Measurements from ENCODE around the gene ZNF415. TPM values are rescaled to one million over a fixed set of nuclear protein-coding genes. Genes with fewer than 3 reads are reported as not detected.

Gene ZNF415
- 11.8 and 15.7 TPM in 2 replicates for total RNA-seq
- 7.2 and 9.9 TPM in 2 replicates for polyA plus RNA-seq
- 4.2 and 5.9 TPM in 2 replicates for polyA plus RNA-seq (2012)
- polyA minus RNA-seq (ENCODE audit: low replicate concordance): 0.44 and 3.2 TPM in 2 replicates

DNA sequence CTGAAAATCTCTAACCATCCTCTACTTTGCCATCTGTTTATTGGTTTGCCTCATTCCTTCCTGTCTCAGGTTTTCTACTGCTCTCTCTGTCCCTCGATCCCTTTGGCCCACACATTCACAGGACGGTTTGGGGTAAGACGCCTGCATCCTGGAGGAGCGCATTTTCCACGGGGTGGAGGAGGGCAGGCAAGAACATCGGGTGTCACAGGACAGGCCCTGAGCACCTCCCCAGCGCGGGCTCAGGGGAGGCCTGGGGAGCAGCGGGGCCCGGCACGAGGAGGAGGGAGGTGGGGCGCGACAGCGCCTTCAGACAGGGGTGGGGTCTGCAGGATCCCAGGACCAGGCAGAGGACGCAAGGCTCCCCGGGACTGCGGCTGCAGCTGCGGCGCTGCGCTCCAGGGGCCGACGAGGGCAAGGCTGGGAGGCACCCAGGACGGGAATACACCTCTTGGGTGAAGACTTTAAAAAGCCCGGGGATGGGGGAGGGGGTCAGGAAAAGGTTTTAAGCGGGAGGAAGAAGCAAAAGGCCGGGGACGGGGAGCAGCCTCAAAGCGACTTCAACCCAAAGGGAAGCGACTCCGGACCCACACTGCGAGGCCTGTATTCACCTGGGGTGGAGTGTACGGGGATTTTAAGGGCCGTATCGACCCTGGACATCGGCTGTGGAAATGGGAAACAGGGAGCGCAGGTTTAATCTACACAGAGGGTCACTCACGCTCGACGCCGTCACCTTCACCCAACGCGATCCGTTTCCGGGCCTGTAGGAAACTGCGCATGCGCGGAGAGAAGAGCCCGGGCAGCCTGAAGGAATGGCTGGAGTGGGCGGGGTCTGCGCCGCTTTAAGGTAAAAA lies at the start of gene ZNF415:
TSS of gene ZNF415 (minus strand) at position 770 of the 851 bp plus-strand sequence. CDS start 10,234 bp downstream, outside the sequence.
- no peak for TF ChIP-seq EZH2 (IDR thresholded peaks at IDR 0.05; ENCODE audit: low read length, missing control alignments)
- TF ChIP-seq, protein P1, sequence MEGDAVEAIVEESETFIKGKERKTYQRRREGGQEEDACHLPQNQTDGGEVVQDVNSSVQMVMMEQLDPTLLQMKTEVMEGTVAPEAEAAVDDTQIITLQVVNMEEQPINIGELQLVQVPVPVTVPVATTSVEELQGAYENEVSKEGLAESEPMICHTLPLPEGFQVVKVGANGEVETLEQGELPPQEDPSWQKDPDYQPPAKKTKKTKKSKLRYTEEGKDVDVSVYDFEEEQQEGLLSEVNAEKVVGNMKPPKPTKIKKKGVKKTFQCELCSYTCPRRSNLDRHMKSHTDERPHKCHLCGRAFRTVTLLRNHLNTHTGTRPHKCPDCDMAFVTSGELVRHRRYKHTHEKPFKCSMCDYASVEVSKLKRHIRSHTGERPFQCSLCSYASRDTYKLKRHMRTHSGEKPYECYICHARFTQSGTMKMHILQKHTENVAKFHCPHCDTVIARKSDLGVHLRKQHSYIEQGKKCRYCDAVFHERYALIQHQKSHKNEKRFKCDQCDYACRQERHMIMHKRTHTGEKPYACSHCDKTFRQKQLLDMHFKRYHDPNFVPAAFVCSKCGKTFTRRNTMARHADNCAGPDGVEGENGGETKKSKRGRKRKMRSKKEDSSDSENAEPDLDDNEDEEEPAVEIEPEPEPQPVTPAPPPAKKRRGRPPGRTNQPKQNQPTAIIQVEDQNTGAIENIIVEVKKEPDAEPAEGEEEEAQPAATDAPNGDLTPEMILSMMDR (conservative IDR thresholded peaks at IDR 0.05 in 1 of 2, IDR thresholded peaks at IDR 0.05 in 1 of 2; ENCODE audit: low read depth in 1 of 2, low read length in 2 of 2): no peak
- peak within 1 kb of the TSS; percentile 3 for H3K9ac ChIP-seq (ENCODE audit: insufficient read depth, low read length)

DNA sequence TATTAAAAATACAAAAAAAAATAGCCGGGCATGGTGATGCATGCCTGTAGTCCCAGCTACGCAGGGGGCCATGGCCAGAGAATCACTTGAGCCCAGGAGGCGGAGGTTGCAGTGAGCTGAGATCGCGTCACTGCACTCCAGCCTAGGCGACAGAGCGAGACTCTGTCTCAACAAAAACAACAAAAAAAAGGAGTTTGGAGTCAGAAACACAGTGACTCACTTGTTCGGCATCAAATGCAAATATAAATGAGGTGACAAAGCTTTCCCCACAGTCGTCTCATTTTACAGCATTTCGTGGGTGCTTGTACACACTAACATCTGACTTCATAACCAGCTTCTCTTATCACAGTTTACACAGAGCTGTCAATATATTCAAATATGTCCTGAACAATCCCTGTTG lies 49.5 kb upstream of the ZNF415 start:
- no peak overlapping the region for H3K27ac ChIP-seq (ENCODE audit: insufficient read depth, low read length)

More for the DNA sequence above, at the start of gene ZNF415:
- no peaks in the 10 kb centered on the region for H4K20me1 ChIP-seq (ENCODE audit: control insufficient read depth, extremely low read depth, insufficient read depth, low read length)
- H3K4me1 ChIP-seq (ENCODE audit: control insufficient read depth, extremely low read depth, insufficient read depth, low read length): no peaks in the 10 kb centered on the region
- peak; percentile 69 to 81 for DNase-seq (ENCODE audit: low read depth in 2 of 2)
- H2AFZ ChIP-seq (ENCODE audit: low read length): peak within 1 kb of the TSS; percentile 90
- H3K36me3 ChIP-seq (ENCODE audit: control insufficient read depth, insufficient read depth, low read length): no peaks in the 10 kb centered on the region
- H3K79me2 ChIP-seq (ENCODE audit: control insufficient read depth, insufficient read depth, low read length): no peaks in the 10 kb centered on the region
- no peaks in the 10 kb centered on the region for H3K27me3 ChIP-seq (ENCODE audit: control insufficient read depth, insufficient read depth, low read length)
- H3K9me3 ChIP-seq (ENCODE audit: control insufficient read depth, insufficient read depth, low read depth, low read length): no peaks in the 10 kb centered on the region
- peak within 1 kb of the TSS; percentile 63 for H3K27ac ChIP-seq (ENCODE audit: insufficient read depth, low read length)
- H3K4me2 ChIP-seq (ENCODE audit: extremely low read depth, insufficient read depth, low read length): peak within 1 kb of the TSS; percentile 85
- peak within 1 kb of the TSS; percentile 63 to 81 (median 70) for H3K4me3 ChIP-seq (replicated peaks in 1 of 4; ENCODE audit: control extremely low read depth in 1 of 4, insufficient read depth in 1 of 4, low read depth in 3 of 4, low read length in 4 of 4)

DNA sequence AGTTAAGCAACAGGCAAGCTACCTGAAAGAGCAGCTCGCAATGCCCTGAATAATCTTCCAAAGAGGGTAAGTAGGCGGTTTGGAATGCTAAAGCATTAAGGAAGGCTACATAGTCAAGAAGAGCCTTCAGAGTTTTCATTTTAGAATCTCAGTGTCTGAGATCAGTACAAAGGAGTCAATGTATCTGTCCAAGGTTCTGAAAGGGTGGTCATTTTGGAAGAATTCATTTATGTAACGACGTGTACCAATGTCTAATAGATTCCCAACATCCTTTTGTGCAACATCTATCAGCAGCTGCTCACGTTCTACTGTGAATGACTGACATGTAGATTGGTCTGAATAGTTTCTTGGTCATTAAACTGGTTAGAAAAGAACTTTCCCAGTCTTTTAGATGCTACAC lies 45.3 kb upstream of the ZNF415 start:
- peaks cover 1% of the 10 kb centered on the region for H3K36me3 ChIP-seq (ENCODE audit: control insufficient read depth, insufficient read depth, low read length)
- TF ChIP-seq, protein P1 (conservative IDR thresholded peaks at IDR 0.05 in 1 of 2, IDR thresholded peaks at IDR 0.05 in 1 of 2; ENCODE audit: low read depth in 1 of 2, low read length in 2 of 2): no peak
- no peak for TF ChIP-seq EZH2 (IDR thresholded peaks at IDR 0.05; ENCODE audit: low read length, missing control alignments)
- no peak overlapping the region for H3K4me3 ChIP-seq (replicated peaks in 1 of 4; ENCODE audit: control extremely low read depth in 1 of 4, insufficient read depth in 1 of 4, low read depth in 3 of 4, low read length in 4 of 4)
- H4K20me1 ChIP-seq (ENCODE audit: control insufficient read depth, extremely low read depth, insufficient read depth, low read length): no peaks in the 10 kb centered on the region
- no peak overlapping the region for H2AFZ ChIP-seq (ENCODE audit: low read length)
- H3K27me3 ChIP-seq (ENCODE audit: control insufficient read depth, insufficient read depth, low read length): no peaks in the 10 kb centered on the region
- no peak overlapping the region for H3K9ac ChIP-seq (ENCODE audit: insufficient read depth, low read length)
- H3K4me2 ChIP-seq (ENCODE audit: extremely low read depth, insufficient read depth, low read length): no peak overlapping the region
- no peaks in the 10 kb centered on the region for H3K4me1 ChIP-seq (ENCODE audit: control insufficient read depth, extremely low read depth, insufficient read depth, low read length)
- H3K79me2 ChIP-seq (ENCODE audit: control insufficient read depth, insufficient read depth, low read length): no peaks in the 10 kb centered on the region
- H3K27ac ChIP-seq (ENCODE audit: insufficient read depth, low read length): no peak overlapping the region
- no peaks in the 10 kb centered on the region for H3K9me3 ChIP-seq (ENCODE audit: control insufficient read depth, insufficient read depth, low read depth, low read length)
- DNase-seq (ENCODE audit: low read depth in 2 of 2): no peak

More for the DNA sequence above, 49.5 kb upstream of the ZNF415 start:
- no peaks in the 10 kb centered on the region for H4K20me1 ChIP-seq (ENCODE audit: control insufficient read depth, extremely low read depth, insufficient read depth, low read length)
- no peak for TF ChIP-seq EZH2 (IDR thresholded peaks at IDR 0.05; ENCODE audit: low read length, missing control alignments)
- TF ChIP-seq, protein P1 (conservative IDR thresholded peaks at IDR 0.05 in 1 of 2, IDR thresholded peaks at IDR 0.05 in 1 of 2; ENCODE audit: low read depth in 1 of 2, low read length in 2 of 2): no peak
- no peaks in the 10 kb centered on the region for H3K9me3 ChIP-seq (ENCODE audit: control insufficient read depth, insufficient read depth, low read depth, low read length)
- no peak overlapping the region for H3K4me3 ChIP-seq (replicated peaks in 1 of 4; ENCODE audit: control extremely low read depth in 1 of 4, insufficient read depth in 1 of 4, low read depth in 3 of 4, low read length in 4 of 4)
- no peak overlapping the region for H3K4me2 ChIP-seq (ENCODE audit: extremely low read depth, insufficient read depth, low read length)
- no peak overlapping the region for H3K9ac ChIP-seq (ENCODE audit: insufficient read depth, low read length)
- DNase-seq (ENCODE audit: low read depth in 2 of 2): peak; percentile 74 to 92
- H3K27me3 ChIP-seq (ENCODE audit: control insufficient read depth, insufficient read depth, low read length): no peaks in the 10 kb centered on the region
- no peak overlapping the region for H2AFZ ChIP-seq (ENCODE audit: low read length)
- H3K4me1 ChIP-seq (ENCODE audit: control insufficient read depth, extremely low read depth, insufficient read depth, low read length): no peaks in the 10 kb centered on the region
- H3K36me3 ChIP-seq (ENCODE audit: control insufficient read depth, insufficient read depth, low read length): peaks cover 1% of the 10 kb centered on the region
- no peaks in the 10 kb centered on the region for H3K79me2 ChIP-seq (ENCODE audit: control insufficient read depth, insufficient read depth, low read length)
